HepG2 (cell line): ENCODE data around the gene PRR12. TPM values are rescaled to one million over a fixed set of nuclear protein-coding genes. Genes with fewer than 3 reads are reported as not detected.

Experiments used
- EP300 ChIP-seq, 3 experiments: sonication (generic) in 1 of 3; formaldehyde crosslinking in 1 of 3; IDR thresholded peaks; 2 replicates each; pipeline versions ENCODE4 v1.5.1 to v1.6.1; 2011 to 2020; ENCODE audit warnings: low read depth in 2 of 3, low read length in 2 of 3, borderline replicate concordance in 1 of 3, improper control_type of control experiment in 1 of 3, mild to moderate bottlenecking in 1 of 3, missing genetic modification reagents in 1 of 3, moderate library complexity in 1 of 3
- FOXJ3 ChIP-seq: sonication (generic); formaldehyde crosslinking; IDR thresholded peaks from 2 replicates; pipeline ENCODE4 v1.4.0; 2020; ENCODE audit warnings: missing genetic modification reagents, mild to moderate bottlenecking, borderline replicate concordance
- JUND ChIP-seq: sonication (generic); formaldehyde crosslinking; IDR thresholded peaks from 2 replicates; pipeline ENCODE4 v1.8.0; 2022; ENCODE audit warnings: mild to moderate bottlenecking, missing genetic modification reagents
- RBM39 ChIP-seq: fragments of 200-400 bp; formaldehyde crosslinking; IDR thresholded peaks from one replicate; pipeline ENCODE4 v1.6.1; 2018; ENCODE audit warnings: antibody characterized with exemption, mild to moderate bottlenecking, low read depth, low read length; ENCODE audit not compliant: poor library complexity, severe bottlenecking
- TGIF2 ChIP-seq: IDR thresholded peaks from 2 replicates; pipeline ENCODE4 v1.6.1; 2016; ENCODE audit warnings: control low read depth, missing compliant biosample characterization
- THAP7 ChIP-seq: sonication (generic); formaldehyde crosslinking; IDR thresholded peaks from 2 replicates; pipeline ENCODE4 v1.8.1; 2023; ENCODE audit warnings: mild to moderate bottlenecking, missing genetic modification reagents
- YEATS2 ChIP-seq: sonication (generic); formaldehyde crosslinking; IDR thresholded peaks from 2 replicates; pipeline ENCODE4 v1.4.0; 2020; ENCODE audit warnings: missing genetic modification reagents, borderline replicate concordance
- ZBTB3 ChIP-seq: sonication (generic); formaldehyde crosslinking; IDR thresholded peaks from 2 replicates; pipeline ENCODE4 v1.4.0; 2020; ENCODE audit warnings: low read depth, mild to moderate bottlenecking, moderate library complexity, missing genetic modification reagents, borderline replicate concordance
- ZFP36 ChIP-seq: fragments of 150-350 bp; IDR thresholded peaks from 2 replicates; pipeline ENCODE4 v1.6.1; 2018; ENCODE audit warnings: borderline replicate concordance, low read length, low read depth; ENCODE audit not compliant: partially characterized antibody
- ZNF446 ChIP-seq: sonication (generic); formaldehyde crosslinking; IDR thresholded peaks from 2 replicates; pipeline ENCODE4 v1.5.0; 2020; ENCODE audit warnings: mild to moderate bottlenecking, missing genetic modification reagents
- ZNF674 ChIP-seq: sonication (generic); formaldehyde crosslinking; IDR thresholded peaks from 2 replicates; pipeline ENCODE4 v1.5.0; 2020; ENCODE audit warnings: low read depth, mild to moderate bottlenecking, missing genetic modification reagents
- ZNF687 ChIP-seq: sonication (generic); formaldehyde crosslinking; IDR thresholded peaks from 2 replicates; pipeline ENCODE4 v1.5.1; 2020; ENCODE audit warnings: mild to moderate bottlenecking, missing genetic modification reagents, moderate library complexity
- polyA plus RNA-seq, 8 experiments: library from polyadenylated mRNA; depleted of rRNA in 3 of 8; stranded (reverse) in 7 of 8; unstranded in 1 of 8; fragments of >200 nt; fragmentation: Illumina TruSeq in 4 of 8; extraction: Trizol in 4 of 8; gene quantifications; 2 replicates each; pipeline versions ENCODE4 v1.2.1 to v1.2.3, GENCODE V29; 2011 to 2016; ENCODE audit warnings: low read depth in 4 of 8, missing spikeins in 1 of 8, mixed read lengths in 1 of 8; ENCODE audit not compliant: insufficient read depth in 1 of 8
- total RNA-seq, 5 experiments: library from RNA; depleted of rRNA; stranded (reverse); fragments of >200 nt; fragmentation: Illumina TruSeq; extraction: Trizol; gene quantifications; 2 replicates each; pipeline ENCODE4 v1.2.3, GENCODE V29; 2016; ENCODE audit warnings: low read depth in 1 of 5
- TF ChIP-seq, protein P1 (sequence below): sonication (generic); formaldehyde crosslinking; IDR thresholded peaks from 2 replicates; pipeline ENCODE4 v1.4.0; 2020; ENCODE audit warnings: low read depth, missing genetic modification reagents
- TF ChIP-seq, protein P2 (sequence below): sonication (generic); formaldehyde crosslinking; conservative IDR thresholded peaks from 2 replicates; pipeline ENCODE4 v1.4.0; 2020; ENCODE audit warnings: mild to moderate bottlenecking, missing genetic modification reagents, moderate library complexity

Gene PRR12
- total and polyA plus RNA-seq, 2 of the 13 experiments (the other 11 are each of a cell fraction or from before 2014, with no cell fraction given), result 0.62 to 1.5 TPM

DNA sequence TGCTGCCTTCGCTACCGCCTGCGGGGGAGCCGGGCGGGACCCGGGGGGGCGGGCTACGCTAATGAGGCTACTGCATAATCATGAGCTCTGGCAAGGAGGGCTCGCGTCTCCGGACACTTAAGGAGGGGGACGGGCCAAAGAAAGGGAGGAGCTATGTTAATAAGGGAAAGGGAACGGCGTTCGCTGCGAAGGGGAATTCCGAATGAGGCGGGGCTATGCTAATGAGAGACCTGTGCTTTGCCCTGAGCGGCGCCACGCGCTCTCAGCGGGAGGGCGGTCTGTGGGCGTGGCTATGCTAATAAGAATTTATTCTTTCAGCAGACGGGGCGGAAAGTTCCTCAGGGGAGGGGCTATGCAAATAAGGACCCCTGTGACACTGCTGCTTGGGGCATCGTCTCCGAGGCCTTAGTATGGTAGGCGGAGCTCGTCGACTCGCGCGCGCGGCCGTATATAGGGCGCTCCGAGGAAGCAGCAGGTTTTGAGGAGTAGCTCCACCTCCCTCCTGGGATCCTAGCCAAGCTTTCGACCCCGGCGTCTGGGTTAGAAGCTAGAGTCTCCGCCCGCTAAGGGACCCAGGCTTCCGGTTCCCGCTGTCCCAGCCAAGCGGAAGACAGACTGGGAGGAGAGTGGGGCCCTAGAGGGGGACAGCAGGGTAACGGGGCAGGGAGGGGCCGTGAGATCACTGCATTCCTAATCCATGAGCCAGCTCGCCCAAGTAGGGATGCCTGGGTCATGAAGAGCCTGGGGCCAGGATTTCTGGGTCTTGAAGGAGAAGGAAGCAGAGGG, 49.3 kb downstream of the PRR12 start, which contains the start of gene RRAS (continued):
- TF ChIP-seq ZBTB3 (CRISPR knock-in tag) (peak; percentile 68; the same call in 1 of the 2 replicates), FOXJ3 (CRISPR knock-in tag) (no peak), YEATS2 (peak; percentile 63; the same call in 1 of the 2 replicates), JUND (peak; percentile 91), ZNF674 (CRISPR knock-in tag) (no peak), ZNF446 (no peak), THAP7 (0 out of 2 replicates have a peak, but pooled peaks have one; percentile 56), EP300 (IDR thresholded peaks at IDR 0.05; ENCODE audit: low read depth in 2 of 2, low read length in 2 of 2) (peak; percentile 37 to 60; a peak in 3 of 4 replicates), EP300 (CRISPR knock-in tag; IDR thresholded peaks at IDR 0.05; ENCODE audit: borderline replicate concordance) (peak; percentile 58), TGIF2 (CRISPR knock-in tag) (no peak), RBM39 (peak; percentile 54), ZFP36 (no peak), ZNF687 (CRISPR knock-in tag) (peak; percentile 78)
- TF ChIP-seq, protein P1, sequence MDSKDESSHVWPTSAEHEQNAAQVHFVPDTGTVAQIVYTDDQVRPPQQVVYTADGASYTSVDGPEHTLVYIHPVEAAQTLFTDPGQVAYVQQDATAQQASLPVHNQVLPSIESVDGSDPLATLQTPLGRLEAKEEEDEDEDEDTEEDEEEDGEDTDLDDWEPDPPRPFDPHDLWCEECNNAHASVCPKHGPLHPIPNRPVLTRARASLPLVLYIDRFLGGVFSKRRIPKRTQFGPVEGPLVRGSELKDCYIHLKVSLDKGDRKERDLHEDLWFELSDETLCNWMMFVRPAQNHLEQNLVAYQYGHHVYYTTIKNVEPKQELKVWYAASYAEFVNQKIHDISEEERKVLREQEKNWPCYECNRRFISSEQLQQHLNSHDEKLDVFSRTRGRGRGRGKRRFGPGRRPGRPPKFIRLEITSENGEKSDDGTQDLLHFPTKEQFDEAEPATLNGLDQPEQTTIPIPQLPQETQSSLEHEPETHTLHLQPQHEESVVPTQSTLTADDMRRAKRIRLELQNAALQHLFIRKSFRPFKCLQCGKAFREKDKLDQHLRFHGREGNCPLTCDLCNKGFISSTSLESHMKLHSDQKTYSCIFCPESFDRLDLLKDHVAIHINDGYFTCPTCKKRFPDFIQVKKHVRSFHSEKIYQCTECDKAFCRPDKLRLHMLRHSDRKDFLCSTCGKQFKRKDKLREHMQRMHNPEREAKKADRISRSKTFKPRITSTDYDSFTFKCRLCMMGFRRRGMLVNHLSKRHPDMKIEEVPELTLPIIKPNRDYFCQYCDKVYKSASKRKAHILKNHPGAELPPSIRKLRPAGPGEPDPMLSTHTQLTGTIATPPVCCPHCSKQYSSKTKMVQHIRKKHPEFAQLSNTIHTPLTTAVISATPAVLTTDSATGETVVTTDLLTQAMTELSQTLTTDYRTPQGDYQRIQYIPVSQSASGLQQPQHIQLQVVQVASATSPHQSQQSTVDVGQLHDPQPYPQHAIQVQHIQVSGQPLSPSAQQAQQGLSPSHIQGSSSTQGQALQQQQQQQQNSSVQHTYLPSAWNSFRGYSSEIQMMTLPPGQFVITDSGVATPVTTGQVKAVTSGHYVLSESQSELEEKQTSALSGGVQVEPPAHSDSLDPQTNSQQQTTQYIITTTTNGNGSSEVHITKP (CRISPR knock-in tag), result peak; percentile 57
- TF ChIP-seq, protein P2, sequence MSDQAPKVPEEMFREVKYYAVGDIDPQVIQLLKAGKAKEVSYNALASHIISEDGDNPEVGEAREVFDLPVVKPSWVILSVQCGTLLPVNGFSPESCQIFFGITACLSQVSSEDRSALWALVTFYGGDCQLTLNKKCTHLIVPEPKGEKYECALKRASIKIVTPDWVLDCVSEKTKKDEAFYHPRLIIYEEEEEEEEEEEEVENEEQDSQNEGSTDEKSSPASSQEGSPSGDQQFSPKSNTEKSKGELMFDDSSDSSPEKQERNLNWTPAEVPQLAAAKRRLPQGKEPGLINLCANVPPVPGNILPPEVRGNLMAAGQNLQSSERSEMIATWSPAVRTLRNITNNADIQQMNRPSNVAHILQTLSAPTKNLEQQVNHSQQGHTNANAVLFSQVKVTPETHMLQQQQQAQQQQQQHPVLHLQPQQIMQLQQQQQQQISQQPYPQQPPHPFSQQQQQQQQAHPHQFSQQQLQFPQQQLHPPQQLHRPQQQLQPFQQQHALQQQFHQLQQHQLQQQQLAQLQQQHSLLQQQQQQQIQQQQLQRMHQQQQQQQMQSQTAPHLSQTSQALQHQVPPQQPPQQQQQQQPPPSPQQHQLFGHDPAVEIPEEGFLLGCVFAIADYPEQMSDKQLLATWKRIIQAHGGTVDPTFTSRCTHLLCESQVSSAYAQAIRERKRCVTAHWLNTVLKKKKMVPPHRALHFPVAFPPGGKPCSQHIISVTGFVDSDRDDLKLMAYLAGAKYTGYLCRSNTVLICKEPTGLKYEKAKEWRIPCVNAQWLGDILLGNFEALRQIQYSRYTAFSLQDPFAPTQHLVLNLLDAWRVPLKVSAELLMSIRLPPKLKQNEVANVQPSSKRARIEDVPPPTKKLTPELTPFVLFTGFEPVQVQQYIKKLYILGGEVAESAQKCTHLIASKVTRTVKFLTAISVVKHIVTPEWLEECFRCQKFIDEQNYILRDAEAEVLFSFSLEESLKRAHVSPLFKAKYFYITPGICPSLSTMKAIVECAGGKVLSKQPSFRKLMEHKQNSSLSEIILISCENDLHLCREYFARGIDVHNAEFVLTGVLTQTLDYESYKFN (CRISPR knock-in tag), result peak; percentile 93
